Nephron (organoid): ENCODE measurements around the gene GYPC.

Source experiments
- H3K27ac Mint-ChIP-seq, 3 experiments: 2 replicates each; pipeline ENCODE4 v1.8.0; 2020; ENCODE audit warnings: mixed read lengths in 3 of 3, mild to moderate bottlenecking in 2 of 3, moderate library complexity in 1 of 3
- H3K27me3 Mint-ChIP-seq: 2 replicates; pipeline ENCODE4 v1.8.0; 2021; ENCODE audit warnings: low read depth, mild to moderate bottlenecking, moderate library complexity, mixed read lengths
- H3K36me3 Mint-ChIP-seq: 2 replicates; pipeline ENCODE4 v1.8.0; 2020; ENCODE audit warnings: low read depth, mixed read lengths
- H3K4me1 Mint-ChIP-seq: 2 replicates; pipeline ENCODE4 v1.8.0; 2020; ENCODE audit warnings: mixed read lengths
- H3K4me3 Mint-ChIP-seq, 3 experiments: 2 replicates each; pipeline ENCODE4 v1.8.0; 2020; ENCODE audit warnings: mild to moderate bottlenecking in 3 of 3, mixed read lengths in 3 of 3, moderate library complexity in 2 of 3
- H3K9me3 Mint-ChIP-seq: 2 replicates; pipeline ENCODE4 v1.8.0; 2020; ENCODE audit warnings: mixed read lengths
- CTCF ChIP-seq, 3 experiments: fragments of 200-600 bp; sonication (generic); IDR thresholded peaks; one replicate each; pipeline ENCODE4 v1.5.0; 2021; ENCODE audit warnings: antibody characterized with exemption in 3 of 3; ENCODE audit not compliant: unreplicated experiment in 3 of 3

Gene GYPC

GRCh38 chr2:126730655-126731054 lies 74.7 kb downstream of the GYPC start:
- Mint-ChIP-seq H3K4me1 (no peaks in the 10 kb centered on the region), H3K27ac (no peak overlapping the region), H3K36me3 (no peaks in the 10 kb centered on the region), H3K9me3 (peaks cover 19% of the 10 kb centered on the region), H3K27me3 (peaks cover 7% of the 10 kb centered on the region), H3K4me3 (no peak overlapping the region)
- TF ChIP-seq CTCF (IDR thresholded peaks at IDR 0.05; ENCODE audit: unreplicated experiment in 3 of 3) = no peak

- H3K4me3 Mint-ChIP-seq = no peak overlapping the region
- no peaks in the 10 kb centered on the region for H3K36me3 Mint-ChIP-seq
- peaks cover 7% of the 10 kb centered on the region for H3K27me3 Mint-ChIP-seq
- H3K4me1 Mint-ChIP-seq = no peaks in the 10 kb centered on the region
- no peak for TF ChIP-seq CTCF (IDR thresholded peaks at IDR 0.05; ENCODE audit: unreplicated experiment in 3 of 3)
- H3K27ac Mint-ChIP-seq = no peak overlapping the region
- peaks cover 14% of the 10 kb centered on the region for H3K9me3 Mint-ChIP-seq
Measured at GRCh38 chr2:126731353-126731752, 75.4 kb downstream of the GYPC start.

GRCh38 chr2:126732682-126733245 lies 76.8 kb downstream of the GYPC start:
- Mint-ChIP-seq H3K27me3 (peaks cover 7% of the 10 kb centered on the region), H3K36me3 (no peaks in the 10 kb centered on the region), H3K9me3 (peaks cover 5% of the 10 kb centered on the region), H3K27ac (no peak overlapping the region), H3K4me3 (no peak overlapping the region), H3K4me1 (no peaks in the 10 kb centered on the region)
- no peak for TF ChIP-seq CTCF (IDR thresholded peaks at IDR 0.05; ENCODE audit: unreplicated experiment in 3 of 3)

GRCh38 chr2:126733795-126734194 lies 77.8 kb downstream of the GYPC start:
- no peak for TF ChIP-seq CTCF (IDR thresholded peaks at IDR 0.05; ENCODE audit: unreplicated experiment in 3 of 3)
- Mint-ChIP-seq H3K4me3 (no peak overlapping the region), H3K27me3 (peaks cover 7% of the 10 kb centered on the region), H3K4me1 (no peaks in the 10 kb centered on the region), H3K27ac (no peak overlapping the region), H3K36me3 (no peaks in the 10 kb centered on the region), H3K9me3 (peaks cover 5% of the 10 kb centered on the region)

GRCh38 chr2:126736133-126736874 lies 80.3 kb downstream of the GYPC start:
- no peak overlapping the region for H3K4me3 Mint-ChIP-seq
- no peaks in the 10 kb centered on the region for H3K36me3 Mint-ChIP-seq
- no peak for TF ChIP-seq CTCF (IDR thresholded peaks at IDR 0.05; ENCODE audit: unreplicated experiment in 3 of 3)
- no peaks in the 10 kb centered on the region for H3K4me1 Mint-ChIP-seq
- no peaks in the 10 kb centered on the region for H3K9me3 Mint-ChIP-seq
- no peak overlapping the region for H3K27ac Mint-ChIP-seq
- peaks cover 4% of the 10 kb centered on the region for H3K27me3 Mint-ChIP-seq

GRCh38 chr2:126739141-126739540 lies 83.2 kb downstream of the GYPC start:
- no peak overlapping the region for H3K27ac Mint-ChIP-seq
- no peaks in the 10 kb centered on the region for H3K27me3 Mint-ChIP-seq
- no peaks in the 10 kb centered on the region for H3K36me3 Mint-ChIP-seq
- H3K9me3 Mint-ChIP-seq = peaks cover 12% of the 10 kb centered on the region
- TF ChIP-seq CTCF (IDR thresholded peaks at IDR 0.05; ENCODE audit: unreplicated experiment in 3 of 3) = no peak
- no peaks in the 10 kb centered on the region for H3K4me1 Mint-ChIP-seq
- H3K4me3 Mint-ChIP-seq = no peak overlapping the region
